Astrocyte (in vitro differentiated cells and primary cell): ENCODE results near the gene CDKN1A.

Source experiments
- CTCF ChIP-seq: IDR thresholded peaks from 2 replicates; pipeline ENCODE4 v1.5.1; 2011; ENCODE audit warnings: low read depth, mild to moderate bottlenecking, inconsistent platforms, low read length, moderate library complexity; ENCODE audit not compliant: insufficient read depth
- EZH2 ChIP-seq: IDR thresholded peaks from 2 replicates; pipeline ENCODE4 v1.6.1; 2012; ENCODE audit warnings: mild to moderate bottlenecking, low read length, inconsistent platforms; ENCODE audit not compliant: insufficient read depth

GRCh38 chr6:36713846-36714245 is 35.3 kb downstream of the CDKN1A start:
- TF ChIP-seq CTCF (no peak), EZH2 (no peak)
